Endothelial cell of umbilical vein (primary cell): ENCODE measurements around the gene ZNF205. TPM values are rescaled to one million over a fixed set of nuclear protein-coding genes. Genes with fewer than 3 reads are reported as not detected.

Experiments used
- BruUV-seq: library from RNA; stranded (reverse); fragments of 400-500 nt; replicated peaks from 2 replicates; lab custom pipeline; 2021; lab: Mats Ljungman, UMichigan
- CTCF ChIA-PET: fragments of 300-600, 350-600 bp; sonication (Branson Sonifier 250); formaldehyde crosslinking; loops from one replicate; lab custom pipeline; 2021; ENCODE audit warnings: antibody characterized with exemption, inconsistent platforms; lab: Charles Lee
- POLR2A ChIA-PET: fragments of 300-600, 350-600 bp; sonication (Branson Sonifier 250); formaldehyde crosslinking; loops from one replicate; lab custom pipeline; 2021; ENCODE audit warnings: antibody characterized with exemption, inconsistent platforms; lab: Charles Lee
- DNase-seq: peaks from one replicate; pipeline ENCODE4 v3.0.0-alpha.2; 2011; ENCODE audit warnings: low read depth, low spot score
- FAIRE-seq: peaks from 2 replicates; lab custom pipeline; 2011; peaks lifted over from hg19 to GRCh38; lab: Jason Lieb, UNC
- H2AFZ ChIP-seq: 2 replicates; pipeline ENCODE4 v1.6.0; 2012; ENCODE audit warnings: low read depth, low read length, control low read depth, inconsistent platforms
- H3K27ac ChIP-seq: 2 replicates; pipeline ENCODE4 v1.5.1; 2011; ENCODE audit warnings: low read depth, mild to moderate bottlenecking, control low read depth, low read length, moderate library complexity; ENCODE audit not compliant: insufficient read depth
- H3K27me3 ChIP-seq, 2 experiments: 2 replicates each; pipeline versions ENCODE4 v1.6.0 to v1.6.1; 2011; ENCODE audit warnings: low read length in 2 of 2, mixed read lengths in 1 of 2; ENCODE audit not compliant: control insufficient read depth in 2 of 2, insufficient read depth in 2 of 2
- H3K36me3 ChIP-seq, 2 experiments: 2 replicates in 1 of 2; 3 replicates in 1 of 2; pipeline ENCODE4 v1.5.1; 2011; ENCODE audit warnings: low read length in 2 of 2, mild to moderate bottlenecking in 1 of 2, moderate library complexity in 1 of 2; ENCODE audit not compliant: control insufficient read depth in 2 of 2, insufficient read depth in 2 of 2; ENCODE audit errors: extremely low read depth in 1 of 2
- H3K4me1 ChIP-seq: 3 replicates; pipeline ENCODE4 v1.5.1; 2011; ENCODE audit warnings: mild to moderate bottlenecking, low read length; ENCODE audit not compliant: control insufficient read depth, insufficient read depth; ENCODE audit errors: extremely low read depth
- H3K4me2 ChIP-seq: 2 replicates; pipeline ENCODE4 v1.6.1; 2011; ENCODE audit warnings: low read length, control low read depth, mixed read lengths; ENCODE audit not compliant: insufficient read depth
- H3K4me3 ChIP-seq, 3 experiments: fragments of 200-600 bp in 1 of 3; sonication (generic), shearing (Covaris generic) in 1 of 3; replicated peaks in 1 of 3; 2 replicates each; pipeline ENCODE4 v1.5.1; 2011 to 2016; ENCODE audit warnings: control low read depth in 3 of 3, low read length in 3 of 3, mild to moderate bottlenecking in 2 of 3, inconsistent platforms in 1 of 3, low read depth in 1 of 3, moderate library complexity in 1 of 3; ENCODE audit not compliant: insufficient read depth in 1 of 3
- H3K79me2 ChIP-seq: 2 replicates; pipeline ENCODE4 v1.6.0; 2012; ENCODE audit warnings: low read length, inconsistent platforms; ENCODE audit not compliant: control insufficient read depth, insufficient read depth
- H3K9ac ChIP-seq: replicated peaks from 2 replicates; pipeline ENCODE3; 2011; ENCODE audit warnings: low read length, control low read depth; ENCODE audit not compliant: insufficient read depth; ENCODE audit errors: extremely low read depth
- H3K9me1 ChIP-seq: replicated peaks from 3 replicates; pipeline ENCODE4 v1.6.0; 2011; ENCODE audit warnings: mild to moderate bottlenecking, low read length; ENCODE audit not compliant: control insufficient read depth, insufficient read depth; ENCODE audit errors: extremely low read depth
- H3K9me3 ChIP-seq: replicated peaks from 2 replicates; pipeline ENCODE4 v1.5.1; 2012; ENCODE audit warnings: low read length, inconsistent platforms; ENCODE audit not compliant: control insufficient read depth, insufficient read depth
- H4K20me1 ChIP-seq: replicated peaks from 2 replicates; pipeline ENCODE3; 2011; ENCODE audit warnings: mild to moderate bottlenecking, low read length; ENCODE audit not compliant: control insufficient read depth, insufficient read depth; ENCODE audit errors: extremely low read depth
- CTCF ChIP-seq, 2 donors: IDR thresholded peaks; 1 replicate in 1 of 2; 2 replicates in 1 of 2; pipeline ENCODE4 v1.5.1; 2011; ENCODE audit warnings: low read length in 2 of 2, mild to moderate bottlenecking in 2 of 2, moderate library complexity in 2 of 2, control low read depth in 1 of 2, inconsistent platforms in 1 of 2, low read depth in 1 of 2; ENCODE audit not compliant: insufficient read depth in 1 of 2; ENCODE audit errors: extremely low read depth in 1 of 2
- EZH2 ChIP-seq: IDR thresholded peaks from 2 replicates; pipeline ENCODE4 v1.6.1; 2012; ENCODE audit warnings: borderline replicate concordance, low read depth, mild to moderate bottlenecking, moderate library complexity, low read length, inconsistent platforms; ENCODE audit not compliant: severe bottlenecking
- FOS ChIP-seq: IDR thresholded peaks from 2 replicates; pipeline ENCODE4 v1.6.1; 2011; ENCODE audit warnings: mild to moderate bottlenecking, low read length, moderate library complexity, borderline replicate concordance; ENCODE audit not compliant: insufficient read depth
- GATA2 ChIP-seq: IDR thresholded peaks from 2 replicates; pipeline ENCODE4 v1.7.0; 2011; ENCODE audit warnings: low read depth, mild to moderate bottlenecking, moderate library complexity, mixed read lengths, low read length; ENCODE audit not compliant: insufficient read length, insufficient read depth
- JUN ChIP-seq: IDR thresholded peaks from 2 replicates; pipeline ENCODE4 v1.6.1; 2011; ENCODE audit warnings: borderline replicate concordance, low read depth; ENCODE audit not compliant: insufficient read length, insufficient read depth
- MYC ChIP-seq: IDR thresholded peaks from one replicate; pipeline ENCODE4 v1.6.1; 2011; ENCODE audit warnings: mild to moderate bottlenecking, low read depth, low read length
- POLR2A ChIP-seq: IDR thresholded peaks from 2 replicates; pipeline ENCODE4 v1.6.1; 2012; ENCODE audit warnings: low read depth, mild to moderate bottlenecking, control low read depth, low read length
- POLR2AphosphoS5 ChIP-seq: IDR thresholded peaks from 2 replicates; pipeline ENCODE4 v1.6.1; 2012; ENCODE audit warnings: low read depth, mild to moderate bottlenecking, control low read depth, low read length, moderate library complexity; ENCODE audit not compliant: insufficient read depth
- dilution Hi-C: fragments of 300-500 bp; cut with MboI; formaldehyde crosslinking; loops from one replicate; pipeline ENCODE4 v1.15.0; 2019; ENCODE audit warnings: low sequenced_read_pairs; ENCODE audit not compliant: extremely low pct_ligation_motif_present
- intact Hi-C: fragments of 100-400 bp; cut with micrococcal nuclease; formaldehyde crosslinking; loops from one replicate; pipeline ENCODE4 v1.10.0; 2022
- polyA plus RNA-seq, 4 experiments: library from polyadenylated mRNA; depleted of rRNA in 3 of 4; stranded (reverse) in 3 of 4; unstranded in 1 of 4; fragments of >200 nt; gene quantifications; 2 replicates each; pipeline versions ENCODE4 v1.2.1 to v1.2.3, GENCODE V29; 2011 to 2012; ENCODE audit warnings: missing spikeins in 1 of 4
- total RNA-seq: library from RNA; stranded (reverse); gene quantifications from 2 replicates; pipeline ENCODE4 v1.2.3, GENCODE V29; 2021

ZNF205 gene
- total and polyA plus RNA-seq, 2 donors (not counting 3 experiments of a cell fraction or from before 2014, with no cell fraction given) = 18.5 to 19.0 TPM

GRCh38 chr16:3133844-3134243, 21.5 kb downstream of the ZNF205 start:
- no peaks in the 10 kb centered on the region for H4K20me1 ChIP-seq
- ChIA-PET CTCF (interaction anchor here (1.2 to 2.3 kb wide), 7 partner anchors 10 to 75 kb away, joined by 3 to 17 read pairs (median 6); no protein-coding TSS in a partner anchor), POLR2A (interaction anchor here (1.0 to 1.6 kb wide), 2 partner anchors 22 to 114 kb away, joined by 3 to 5 read pairs; partner anchors contain the start of gene TNFRSF12A)
- intact Hi-C loops = loop anchor here (1.0 to 2.0 kb wide), 2 partner anchors 16 to 33 kb away; no protein-coding TSS in a partner anchor
- no peaks in the 10 kb centered on the region for H3K9me3 ChIP-seq
- TF ChIP-seq JUN (no peak), CTCF (IDR thresholded peaks at IDR 0.05; ENCODE audit: extremely low read depth in 1 of 2, insufficient read depth in 1 of 2, low read depth in 1 of 2, low read length in 2 of 2) (no peak), EZH2 (no peak), GATA2 (no peak), POLR2A (no peak), POLR2AphosphoS5 (no peak), FOS (no peak), MYC (no peak)
- H3K4me3 ChIP-seq = peak overlapping the region; percentile 77 to 99 (median 98)
- DNase-seq (no peak), FAIRE-seq (peak; percentile 31)
- H3K9ac ChIP-seq = peak overlapping the region; percentile 98
- H3K9me1 ChIP-seq = no peaks in the 10 kb centered on the region
- H2AFZ ChIP-seq = no peak overlapping the region
- H3K4me2 ChIP-seq = peak overlapping the region; percentile 99
- dilution Hi-C loops = no loop called here
- peaks cover 0 to 1% of the 10 kb centered on the region in 2 experiments for H3K36me3 ChIP-seq
- no TSS peak for BruUV-seq
- no peaks in the 10 kb centered on the region for H3K27me3 ChIP-seq
- peaks cover 14% of the 10 kb centered on the region for H3K4me1 ChIP-seq
- peaks cover 17% of the 10 kb centered on the region for H3K79me2 ChIP-seq
- H3K27ac ChIP-seq = peak overlapping the region; percentile 91
